ENCODE measurements around the gene ABHD14A. TPM values are rescaled to one million over a fixed set of nuclear protein-coding genes. Genes with fewer than 3 reads are reported as not detected.

The ABHD14A gene
- polyA plus RNA-seq, 4 donors, result 4.6 to 17.6 (median 10.4) TPM

GRCh38 chr3:51958603-51959521 lies 16.0 kb upstream of the ABHD14A start:
- H3K9me3 ChIP-seq (ENCODE audit: control insufficient read depth in 2 of 2, insufficient read depth in 1 of 2, low read depth in 1 of 2, low read length in 1 of 2), result peaks cover 0 to 4% of the 10 kb centered on the region in 2 donors
- peaks cover 0 to 25% (median 7%) of the 10 kb centered on the region in 3 donors for H3K4me1 ChIP-seq (ENCODE audit: control insufficient read depth in 3 of 3, insufficient read depth in 2 of 3, low read depth in 1 of 3, low read length in 2 of 3)
- no peak overlapping the region for H3K27ac ChIP-seq (ENCODE audit: low read depth in 1 of 3, low read length in 2 of 3)
- peaks cover 0 to 36% (median 2%) of the 10 kb centered on the region in 3 donors for H3K36me3 ChIP-seq (ENCODE audit: control insufficient read depth in 3 of 3, insufficient read depth in 2 of 3, low read depth in 1 of 3, low read length in 3 of 3)
- DNase-seq, result no peak
- FAIRE-seq, result no peak
- 92 to 94% (median 93%) methylated on average over 17 to 20 of the region's 20 CpGs for WGBS, 3 donors
- peaks cover 0 to 24% (median 3%) of the 10 kb centered on the region in 3 donors for H3K27me3 ChIP-seq (ENCODE audit: control insufficient read depth in 3 of 3, insufficient read depth in 3 of 3, low read length in 3 of 3)
- no peak overlapping the region for H3K4me3 ChIP-seq (ENCODE audit: low read depth in 1 of 3, low read length in 3 of 3)

- DNase-seq (no peak), FAIRE-seq (no peak)
- no peak overlapping the region for H3K27ac ChIP-seq (ENCODE audit: low read depth in 1 of 3, low read length in 2 of 3)
Measured at GRCh38 chr3:51959651-51960050, 15.2 kb upstream of the ABHD14A start.

GRCh38 chr3:51960386-51960785 lies 14.5 kb upstream of the ABHD14A start:
- Histone ChIP-seq H3K36me3 (ENCODE audit: control insufficient read depth in 3 of 3, insufficient read depth in 2 of 3, low read depth in 1 of 3, low read length in 3 of 3) (peaks cover 0 to 36% (median 2%) of the 10 kb centered on the region in 3 donors), H3K27me3 (ENCODE audit: control insufficient read depth in 3 of 3, insufficient read depth in 3 of 3, low read length in 3 of 3) (peaks cover 0 to 9% (median under 1%) of the 10 kb centered on the region in 3 donors), H3K27ac (ENCODE audit: low read depth in 1 of 3, low read length in 2 of 3) (no peak overlapping the region), H3K4me1 (ENCODE audit: control insufficient read depth in 3 of 3, insufficient read depth in 2 of 3, low read depth in 1 of 3, low read length in 2 of 3) (peaks cover 0 to 25% (median 6%) of the 10 kb centered on the region in 3 donors), H3K9me3 (ENCODE audit: control insufficient read depth in 2 of 2, insufficient read depth in 1 of 2, low read depth in 1 of 2, low read length in 1 of 2) (peaks cover 0 to 2% of the 10 kb centered on the region in 2 donors), H3K4me3 (ENCODE audit: low read depth in 1 of 3, low read length in 3 of 3) (no peak overlapping the region)
- WGBS, 3 donors, result 81 to 91% (median 91%) methylated on average over 10 of the region's 10 CpGs
- DNase-seq, result no peak
- no peak for FAIRE-seq

More at GRCh38 chr3:51959651-51960050, 15.2 kb upstream of the ABHD14A start:
- Histone ChIP-seq H3K4me1 (ENCODE audit: control insufficient read depth in 3 of 3, insufficient read depth in 2 of 3, low read depth in 1 of 3, low read length in 2 of 3) (peaks cover 0 to 25% (median 7%) of the 10 kb centered on the region in 3 donors), H3K27me3 (ENCODE audit: control insufficient read depth in 3 of 3, insufficient read depth in 3 of 3, low read length in 3 of 3) (peaks cover 0 to 16% (median 3%) of the 10 kb centered on the region in 3 donors), H3K36me3 (ENCODE audit: control insufficient read depth in 3 of 3, insufficient read depth in 2 of 3, low read depth in 1 of 3, low read length in 3 of 3) (peaks cover 0 to 36% (median 2%) of the 10 kb centered on the region in 3 donors), H3K4me3 (ENCODE audit: low read depth in 1 of 3, low read length in 3 of 3) (no peak overlapping the region), H3K9me3 (ENCODE audit: control insufficient read depth in 2 of 2, insufficient read depth in 1 of 2, low read depth in 1 of 2, low read length in 1 of 2) (peaks cover 0 to 4% of the 10 kb centered on the region in 2 donors)
- WGBS, 3 donors, result 93 to 98% (median 94%) methylated on average over 6 to 7 of the region's 7 CpGs

GRCh38 chr3:51961011-51961410 lies 13.9 kb upstream of the ABHD14A start:
- DNase-seq, result no peak
- no peak for FAIRE-seq
- peaks cover 0 to 7% (median 0%) of the 10 kb centered on the region in 3 donors for H3K27me3 ChIP-seq (ENCODE audit: control insufficient read depth in 3 of 3, insufficient read depth in 3 of 3, low read length in 3 of 3)
- H3K4me3 ChIP-seq (ENCODE audit: low read depth in 1 of 3, low read length in 3 of 3), result no peak overlapping the region
- H3K9me3 ChIP-seq (ENCODE audit: control insufficient read depth in 2 of 2, insufficient read depth in 1 of 2, low read depth in 1 of 2, low read length in 1 of 2), result no peaks in the 10 kb centered on the region
- WGBS, 3 donors, result 91 to 93% (median 91%) methylated on average over 18 of the region's 18 CpGs
- no peak overlapping the region for H3K27ac ChIP-seq (ENCODE audit: low read depth in 1 of 3, low read length in 2 of 3)
- peaks cover 0 to 28% (median 3%) of the 10 kb centered on the region in 3 donors for H3K4me1 ChIP-seq (ENCODE audit: control insufficient read depth in 3 of 3, insufficient read depth in 2 of 3, low read depth in 1 of 3, low read length in 2 of 3)
- H3K36me3 ChIP-seq (ENCODE audit: control insufficient read depth in 3 of 3, insufficient read depth in 2 of 3, low read depth in 1 of 3, low read length in 3 of 3), result peaks cover 0 to 36% (median 2%) of the 10 kb centered on the region in 3 donors

DNA sequence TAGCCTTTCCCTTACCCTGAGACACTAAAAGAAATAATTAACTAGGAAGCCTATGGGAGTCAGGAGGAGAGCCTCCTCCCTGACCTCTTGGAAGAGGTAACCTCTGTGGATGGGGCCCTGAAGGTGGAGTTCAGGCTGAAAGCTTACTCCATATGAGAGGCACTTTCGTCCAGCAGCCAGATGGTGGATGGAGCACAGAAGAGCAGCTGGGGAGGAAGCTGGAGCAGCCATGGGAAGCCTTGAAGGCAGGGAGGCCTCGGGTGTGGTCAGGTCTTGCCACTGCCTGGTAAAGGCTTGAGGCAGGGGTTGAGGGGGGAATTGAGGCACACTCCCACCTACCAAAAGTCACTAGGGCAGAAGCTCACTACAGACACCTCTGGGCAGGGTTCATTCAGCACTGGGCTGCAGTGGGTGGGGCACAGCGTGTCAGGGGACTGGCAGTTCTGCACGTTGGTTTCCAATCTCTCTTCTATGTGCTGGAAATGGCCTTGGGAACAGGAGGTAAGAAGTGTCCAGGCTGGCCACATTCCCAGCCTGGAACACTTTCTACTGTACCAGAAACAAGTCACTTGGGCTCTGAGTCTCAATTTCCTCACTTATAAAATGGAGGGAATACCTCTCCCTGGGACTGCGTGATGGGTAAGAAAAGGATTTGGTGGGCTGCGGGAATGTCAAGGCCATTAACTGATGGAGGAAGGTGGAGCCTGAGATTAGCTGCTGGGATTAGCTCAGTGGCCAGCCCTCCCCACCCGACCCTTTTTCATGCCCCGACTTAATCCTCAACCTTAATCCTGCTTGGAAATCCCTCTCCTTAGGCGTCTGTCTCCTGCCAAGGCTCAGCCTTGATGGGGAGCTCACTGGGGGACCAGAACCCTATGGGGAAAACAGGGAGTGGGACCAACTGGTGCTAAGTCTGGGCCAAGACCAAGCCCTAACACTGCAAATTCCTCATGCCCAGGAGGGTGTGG lies 13.0 kb upstream of the ABHD14A start:
- no peak for FAIRE-seq
- H3K27ac ChIP-seq (ENCODE audit: low read depth in 1 of 3, low read length in 2 of 3), result no peak overlapping the region

GRCh38 chr3:51962854-51963530 lies 11.9 kb upstream of the ABHD14A start:
- H3K27ac ChIP-seq (ENCODE audit: low read depth in 1 of 3, low read length in 2 of 3), result no peak overlapping the region
- H3K9me3 ChIP-seq (ENCODE audit: control insufficient read depth in 2 of 2, insufficient read depth in 1 of 2, low read depth in 1 of 2, low read length in 1 of 2), result no peaks in the 10 kb centered on the region
- WGBS, 3 donors, result 74 to 88% (median 88%) methylated on average over 6 of the region's 6 CpGs
- no peaks in the 10 kb centered on the region for H3K27me3 ChIP-seq (ENCODE audit: control insufficient read depth in 3 of 3, insufficient read depth in 3 of 3, low read length in 3 of 3)
- H3K4me1 ChIP-seq (ENCODE audit: control insufficient read depth in 3 of 3, insufficient read depth in 2 of 3, low read depth in 1 of 3, low read length in 2 of 3), result peaks cover 0 to 34% (median 0%) of the 10 kb centered on the region in 3 donors
- H3K36me3 ChIP-seq (ENCODE audit: control insufficient read depth in 3 of 3, insufficient read depth in 2 of 3, low read depth in 1 of 3, low read length in 3 of 3), result peaks cover 0 to 27% (median 2%) of the 10 kb centered on the region in 3 donors
- H3K4me3 ChIP-seq (ENCODE audit: low read depth in 1 of 3, low read length in 3 of 3), result no peak overlapping the region
- FAIRE-seq (no peak), DNase-seq (no peak)

More for the DNA sequence above, 13.0 kb upstream of the ABHD14A start:
- peaks cover 0 to 31% (median 0%) of the 10 kb centered on the region in 3 donors for H3K4me1 ChIP-seq (ENCODE audit: control insufficient read depth in 3 of 3, insufficient read depth in 2 of 3, low read depth in 1 of 3, low read length in 2 of 3)
- H3K9me3 ChIP-seq (ENCODE audit: control insufficient read depth in 2 of 2, insufficient read depth in 1 of 2, low read depth in 1 of 2, low read length in 1 of 2), result no peaks in the 10 kb centered on the region
- H3K27me3 ChIP-seq (ENCODE audit: control insufficient read depth in 3 of 3, insufficient read depth in 3 of 3, low read length in 3 of 3), result peaks cover 0 to under 1% (median 0%) of the 10 kb centered on the region in 3 donors
- WGBS, 3 donors, result 61 to 66% (median 65%) methylated on average over 9 of the region's 9 CpGs
- peaks cover 0 to 35% (median 2%) of the 10 kb centered on the region in 3 donors for H3K36me3 ChIP-seq (ENCODE audit: control insufficient read depth in 3 of 3, insufficient read depth in 2 of 3, low read depth in 1 of 3, low read length in 3 of 3)
- no peak overlapping the region for H3K4me3 ChIP-seq (ENCODE audit: low read depth in 1 of 3, low read length in 3 of 3)
- peak in 1 of 2 donors; percentile 54 for DNase-seq

GRCh38 chr3:51963951-51964451 lies 10.9 kb upstream of the ABHD14A start:
- H3K4me3 ChIP-seq (ENCODE audit: low read depth in 1 of 3, low read length in 3 of 3), result no peak overlapping the region
- no peak overlapping the region for H3K27ac ChIP-seq (ENCODE audit: low read depth in 1 of 3, low read length in 2 of 3)
- H3K9me3 ChIP-seq (ENCODE audit: control insufficient read depth in 2 of 2, insufficient read depth in 1 of 2, low read depth in 1 of 2, low read length in 1 of 2), result no peaks in the 10 kb centered on the region
- H3K4me1 ChIP-seq (ENCODE audit: control insufficient read depth in 3 of 3, insufficient read depth in 2 of 3, low read depth in 1 of 3, low read length in 2 of 3), result peaks cover 0 to 41% (median 4%) of the 10 kb centered on the region in 3 donors
- peaks cover 0 to 22% (median 0%) of the 10 kb centered on the region in 3 donors for H3K36me3 ChIP-seq (ENCODE audit: control insufficient read depth in 3 of 3, insufficient read depth in 2 of 3, low read depth in 1 of 3, low read length in 3 of 3)
- FAIRE-seq, result no peak
- DNase-seq, result no peak
- no peaks in the 10 kb centered on the region for H3K27me3 ChIP-seq (ENCODE audit: control insufficient read depth in 3 of 3, insufficient read depth in 3 of 3, low read length in 3 of 3)
- WGBS, 3 donors, result 75 to 85% (median 80%) methylated on average over 12 of the region's 12 CpGs
